HEK293 (cell line): Measurements from ENCODE around the gene EBI3.
"Not testable (repeated sequence)": the region's sequence is repeated elsewhere in the genome, so short reads cannot be mapped to it uniquely, and the experiment has no call there.

Experiments used
- CTCF ChIA-PET: fragments of 350-600 bp; formaldehyde crosslinking; extraction: SDS; loops from one replicate; lab custom pipeline; 2021; ENCODE audit warnings: antibody characterized with exemption; lab: Yijun Ruan, JAX
- POLR2A ChIA-PET: fragments of 300-600 bp; formaldehyde crosslinking; extraction: SDS; loops from one replicate; lab custom pipeline; 2020; ENCODE audit warnings: antibody characterized with exemption, inconsistent platforms; lab: Yijun Ruan, JAX
- H3K27ac ChIP-seq: fragments of 200-500 bp; sonication (Bioruptor generic); 2 replicates; pipeline ENCODE4 v1.5.1; 2014; ENCODE audit warnings: low read depth, low read length, control low read depth, inconsistent platforms; ENCODE audit errors: extremely low read depth
- H3K36me3 ChIP-seq, 2 experiments: fragments of 200-500 bp in 1 of 2; sonication (Bioruptor generic) in 1 of 2; 1 replicate in 1 of 2; 2 replicates in 1 of 2; pipeline ENCODE4 v1.5.1; 2014 to 2017; ENCODE audit warnings: inconsistent platforms in 2 of 2, low read length in 2 of 2; ENCODE audit not compliant: control insufficient read depth in 2 of 2, insufficient read depth in 1 of 2
- H3K4me1 ChIP-seq: fragments of 200-500 bp; sonication (Bioruptor generic); 2 replicates; pipeline ENCODE4 v1.5.1; 2014; ENCODE audit warnings: mild to moderate bottlenecking, low read length, inconsistent platforms; ENCODE audit not compliant: control insufficient read depth, insufficient read depth
- H3K4me3 ChIP-seq: 2 replicates; pipeline ENCODE4 v1.5.1; 2011; ENCODE audit warnings: low read depth, mild to moderate bottlenecking, control low read depth, low read length, moderate library complexity
- H3K9me3 ChIP-seq: fragments of 200-500 bp; sonication (Bioruptor generic); 2 replicates; pipeline ENCODE4 v1.5.1; 2014; ENCODE audit warnings: low read depth, low read length, inconsistent platforms; ENCODE audit not compliant: control insufficient read depth, insufficient read depth
- PATZ1 ChIP-seq: fragments of 450-650 bp; formaldehyde crosslinking; IDR thresholded peaks from 2 replicates; pipeline ENCODE4 v1.5.1; 2016; ENCODE audit warnings: missing biosample characterization, missing genetic modification characterization
- ZBTB44 ChIP-seq: fragments of 450-650 bp; IDR thresholded peaks from 2 replicates; pipeline ENCODE4 v1.5.1; 2018; ENCODE audit warnings: missing biosample characterization, mild to moderate bottlenecking, missing genetic modification characterization
- ZNF366 ChIP-seq: fragments of 450-650 bp; formaldehyde crosslinking; conservative IDR thresholded peaks from 2 replicates; pipeline ENCODE4 v1.5.1; 2016; ENCODE audit warnings: missing biosample characterization, missing genetic modification characterization
- ZNF768 ChIP-seq: fragments of 450-650 bp; formaldehyde crosslinking; IDR thresholded peaks from 2 replicates; pipeline ENCODE4 v1.5.1; 2018; ENCODE audit warnings: missing biosample characterization, mild to moderate bottlenecking, missing genetic modification characterization

The EBI3 gene

DNA sequence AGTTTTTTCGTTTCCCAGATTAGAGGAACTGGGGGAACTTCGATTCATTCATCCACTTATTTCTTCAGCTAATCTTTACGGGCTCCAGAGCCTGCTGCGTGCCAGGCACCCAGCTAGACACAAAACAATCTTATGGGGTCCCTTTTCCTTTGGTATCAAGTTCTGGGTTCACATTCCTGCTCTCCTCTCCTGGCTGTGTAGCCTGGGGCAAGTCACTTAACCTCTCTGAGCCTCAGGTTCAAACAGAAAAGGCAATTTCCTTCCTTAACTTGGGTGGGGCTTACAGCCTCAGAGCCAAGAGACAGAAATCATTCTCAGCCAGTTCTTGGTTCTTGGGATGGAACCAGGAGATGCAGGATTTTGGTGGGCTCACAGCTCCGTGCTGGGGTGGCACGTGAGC, 55.7 kb downstream of the EBI3 start:
- CTCF ChIA-PET: interaction anchor here (0.6 kb wide), 1 partner anchor 236 kb away, joined by 4 read pairs; no protein-coding TSS in a partner anchor
- TF ChIP-seq ZNF768 (tag by site-specific recombination) (0 out of 2 replicates have a peak, but pooled peaks have one; percentile 66), PATZ1 (tag by site-specific recombination) (no peak), ZBTB44 (tag by site-specific recombination) (no peak)
- TF ChIP-seq, all 188 proteins: peak for 1
- Histone ChIP-seq H3K9me3 (no peaks in the 10 kb centered on the region), H3K4me3 (no peak overlapping the region), H3K27ac (no peak overlapping the region), H3K36me3 (no peaks in the 10 kb centered on the region), H3K4me1 (no peaks in the 10 kb centered on the region; the same call in 1 of the 2 replicates)
- POLR2A ChIA-PET: interaction anchor here (2.2 kb wide), 1 partner anchor 58 kb away, joined by 8 read pairs; no protein-coding TSS in a partner anchor

GRCh38 chr19:4286141-4286540, 56.8 kb downstream of the EBI3 start:
- H3K4me1 ChIP-seq, H3K9me3 ChIP-seq, CTCF ChIA-PET, H3K27ac ChIP-seq, H3K36me3 ChIP-seq, POLR2A ChIA-PET, H3K4me3 ChIP-seq: not testable (repeated sequence)
- peak; percentile 92 for TF ChIP-seq ZNF366 (tag by site-specific recombination)
